Measurements from ENCODE around the gene NFYC. TPM values are rescaled to one million over a fixed set of nuclear protein-coding genes. Genes with fewer than 3 reads are reported as not detected.

NFYC gene
- polyA plus RNA-seq, 4 donors: 35.7 to 68.9 (median 42.6) TPM

DNA sequence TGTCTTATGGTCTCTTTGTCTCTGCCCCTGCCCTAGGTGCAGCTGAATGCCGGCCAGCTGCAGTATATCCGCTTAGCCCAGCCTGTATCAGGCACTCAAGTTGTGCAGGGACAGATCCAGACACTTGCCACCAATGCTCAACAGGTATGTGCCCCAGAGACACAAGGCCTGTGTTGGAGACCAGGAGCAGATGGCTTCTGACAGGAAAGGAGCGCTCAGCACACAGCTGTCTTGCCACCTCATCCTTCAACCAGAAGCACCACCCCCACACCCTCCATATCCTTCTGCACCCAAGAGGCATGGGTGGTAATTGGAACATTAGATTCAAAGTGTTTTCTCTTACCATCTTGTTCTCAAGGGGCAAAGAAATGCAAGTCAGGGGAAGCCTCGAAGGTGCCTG lies 75.1 kb downstream of the NFYC start:
- Histone ChIP-seq H3K27me3 (ENCODE audit: control insufficient read depth in 3 of 3, insufficient read depth in 3 of 3, low read length in 3 of 3) (no peaks in the 10 kb centered on the region), H3K4me1 (ENCODE audit: control insufficient read depth in 3 of 3, insufficient read depth in 2 of 3, low read depth in 1 of 3, low read length in 2 of 3) (no peaks in the 10 kb centered on the region), H3K9me3 (ENCODE audit: control insufficient read depth in 2 of 2, insufficient read depth in 1 of 2, low read depth in 1 of 2, low read length in 1 of 2) (no peaks in the 10 kb centered on the region), H3K27ac (ENCODE audit: low read depth in 1 of 3, low read length in 2 of 3) (no peak overlapping the region), H3K4me3 (ENCODE audit: low read depth in 1 of 3, low read length in 3 of 3) (no peak overlapping the region), H3K36me3 (ENCODE audit: control insufficient read depth in 3 of 3, insufficient read depth in 2 of 3, low read depth in 1 of 3, low read length in 3 of 3) (peaks cover 11 to 76% (median 45%) of the 10 kb centered on the region in 3 donors)
- DNase-seq (no peak), FAIRE-seq (no peak)
- WGBS, 3 donors: 90 to 97% (median 95%) methylated on average over 4 of the region's 4 CpGs

DNA sequence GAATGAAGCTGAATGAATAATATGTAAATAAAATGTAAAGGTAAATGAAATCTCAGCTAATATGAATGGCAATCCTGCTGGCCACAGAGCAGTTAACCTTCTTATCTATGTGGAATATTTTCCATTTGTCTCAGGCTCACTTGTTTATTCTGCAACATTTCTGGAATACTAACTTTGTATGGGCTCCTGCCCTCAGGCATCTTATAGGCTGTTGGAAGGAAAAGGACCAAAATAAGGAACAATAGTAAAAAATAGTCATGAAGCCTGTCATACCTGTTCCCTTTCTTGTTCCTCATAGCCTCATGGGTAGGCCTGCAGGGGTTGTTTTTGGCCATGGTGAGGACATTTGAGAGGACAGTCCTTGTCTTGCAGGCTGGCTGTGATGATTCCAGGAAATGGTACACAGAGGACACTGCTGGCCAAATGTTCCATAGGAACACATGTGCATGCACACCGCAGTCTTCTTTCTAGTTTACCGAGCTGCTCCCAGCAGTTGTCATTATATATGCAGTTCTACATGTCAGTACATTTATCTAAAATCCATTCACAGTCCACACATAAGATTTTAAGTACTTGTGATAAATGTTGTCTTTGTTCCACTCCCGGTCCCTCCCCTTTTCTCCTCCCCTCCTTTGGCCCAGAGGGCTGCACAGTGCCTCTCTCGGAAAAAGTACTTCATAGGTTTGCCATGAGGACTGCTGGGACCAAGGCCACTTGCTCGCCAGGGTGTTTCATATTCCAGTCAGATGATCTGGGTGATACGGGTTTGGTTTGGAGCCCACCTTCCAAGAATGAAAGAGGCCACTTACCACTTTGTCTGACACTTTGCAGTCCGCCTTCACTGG lies 76.9 kb downstream of the NFYC start:
- Histone ChIP-seq H3K27me3 (ENCODE audit: control insufficient read depth in 3 of 3, insufficient read depth in 3 of 3, low read length in 3 of 3) (no peaks in the 10 kb centered on the region), H3K9me3 (ENCODE audit: control insufficient read depth in 2 of 2, insufficient read depth in 1 of 2, low read depth in 1 of 2, low read length in 1 of 2) (no peaks in the 10 kb centered on the region), H3K4me1 (ENCODE audit: control insufficient read depth in 3 of 3, insufficient read depth in 2 of 3, low read depth in 1 of 3, low read length in 2 of 3) (no peaks in the 10 kb centered on the region), H3K36me3 (ENCODE audit: control insufficient read depth in 3 of 3, insufficient read depth in 2 of 3, low read depth in 1 of 3, low read length in 3 of 3) (peaks cover 11 to 74% (median 43%) of the 10 kb centered on the region in 3 donors), H3K4me3 (ENCODE audit: low read depth in 1 of 3, low read length in 3 of 3) (no peak overlapping the region), H3K27ac (ENCODE audit: low read depth in 1 of 3, low read length in 2 of 3) (no peak overlapping the region)
- 89 to 94% (median 93%) methylated on average over 7 of the region's 7 CpGs for WGBS, 3 donors
- DNase-seq (no peak), FAIRE-seq (no peak)

DNA sequence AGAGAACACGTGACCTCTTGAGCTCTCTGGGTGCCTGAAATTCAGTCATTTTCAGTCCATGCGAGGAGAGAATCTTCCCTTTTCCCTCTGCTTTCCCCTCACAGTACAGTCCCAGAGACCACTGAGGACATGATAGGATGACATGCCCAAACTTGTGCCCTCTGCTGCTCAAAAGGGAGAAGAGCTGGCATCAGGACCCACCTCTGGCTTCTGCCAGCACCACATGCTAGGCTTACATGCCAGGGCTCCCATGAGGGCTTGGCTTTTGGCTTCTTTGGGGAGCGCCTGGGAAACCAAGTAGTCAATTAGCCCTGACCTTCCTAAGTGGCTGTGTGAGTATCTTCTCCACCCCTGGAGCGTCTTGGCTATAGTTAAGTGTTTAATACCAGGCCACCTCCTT lies 78.3 kb downstream of the NFYC start:
- FAIRE-seq: no peak
- WGBS, 3 donors: 85 to 100% (median 91%) methylated on average over 4 of the region's 4 CpGs

DNA sequence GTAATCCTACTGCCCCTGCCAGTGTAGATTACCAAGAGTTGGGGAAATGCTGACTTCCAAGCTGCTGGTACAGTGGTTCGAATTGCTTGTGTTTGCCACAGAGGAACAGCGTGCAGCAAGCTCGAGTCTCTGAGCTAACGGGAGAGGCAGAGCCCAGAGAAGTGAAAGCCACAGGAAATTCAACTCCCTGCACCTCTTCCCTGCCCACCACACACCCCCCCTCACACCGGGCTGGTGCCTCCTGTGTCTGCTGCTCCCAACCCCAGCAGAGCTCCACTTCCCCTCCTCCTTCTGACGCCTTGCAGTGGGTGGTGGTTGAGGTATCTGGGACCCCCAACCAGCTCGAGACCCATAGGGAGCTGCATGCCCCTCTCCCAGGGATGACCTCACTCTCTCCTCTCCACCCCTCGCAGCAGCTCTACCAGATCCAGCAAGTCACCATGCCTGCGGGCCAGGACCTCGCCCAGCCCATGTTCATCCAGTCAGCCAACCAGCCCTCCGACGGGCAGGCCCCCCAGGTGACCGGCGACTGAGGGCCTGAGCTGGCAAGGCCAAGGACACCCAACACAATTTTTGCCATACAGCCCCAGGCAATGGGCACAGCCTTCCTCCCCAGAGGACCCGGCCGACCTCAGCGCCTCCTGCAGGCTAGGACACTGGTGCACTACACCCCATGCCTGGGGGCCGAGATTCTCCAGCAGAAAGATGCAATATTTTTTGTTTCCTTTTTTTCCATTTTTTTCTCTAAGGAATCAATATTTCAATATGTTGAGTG lies 79.0 kb downstream of the NFYC start:
- WGBS, 3 donors: 80 to 88% (median 86%) methylated on average over 18 of the region's 18 CpGs
- FAIRE-seq (no peak), DNase-seq (no peak)
- H3K27ac ChIP-seq (ENCODE audit: low read depth in 1 of 3, low read length in 2 of 3): no peak overlapping the region
- no peaks in the 10 kb centered on the region for H3K9me3 ChIP-seq (ENCODE audit: control insufficient read depth in 2 of 2, insufficient read depth in 1 of 2, low read depth in 1 of 2, low read length in 1 of 2)
- no peak overlapping the region for H3K4me3 ChIP-seq (ENCODE audit: low read depth in 1 of 3, low read length in 3 of 3)
- peaks cover 11 to 63% (median 34%) of the 10 kb centered on the region in 3 donors for H3K36me3 ChIP-seq (ENCODE audit: control insufficient read depth in 3 of 3, insufficient read depth in 2 of 3, low read depth in 1 of 3, low read length in 3 of 3)
- no peaks in the 10 kb centered on the region for H3K27me3 ChIP-seq (ENCODE audit: control insufficient read depth in 3 of 3, insufficient read depth in 3 of 3, low read length in 3 of 3)
- no peaks in the 10 kb centered on the region for H3K4me1 ChIP-seq (ENCODE audit: control insufficient read depth in 3 of 3, insufficient read depth in 2 of 3, low read depth in 1 of 3, low read length in 2 of 3)

More for the DNA sequence above, 78.3 kb downstream of the NFYC start:
- Histone ChIP-seq H3K27me3 (ENCODE audit: control insufficient read depth in 3 of 3, insufficient read depth in 3 of 3, low read length in 3 of 3) (no peaks in the 10 kb centered on the region), H3K4me1 (ENCODE audit: control insufficient read depth in 3 of 3, insufficient read depth in 2 of 3, low read depth in 1 of 3, low read length in 2 of 3) (no peaks in the 10 kb centered on the region), H3K9me3 (ENCODE audit: control insufficient read depth in 2 of 2, insufficient read depth in 1 of 2, low read depth in 1 of 2, low read length in 1 of 2) (no peaks in the 10 kb centered on the region), H3K36me3 (ENCODE audit: control insufficient read depth in 3 of 3, insufficient read depth in 2 of 3, low read depth in 1 of 3, low read length in 3 of 3) (peaks cover 11 to 68% (median 36%) of the 10 kb centered on the region in 3 donors), H3K4me3 (ENCODE audit: low read depth in 1 of 3, low read length in 3 of 3) (no peak overlapping the region), H3K27ac (ENCODE audit: low read depth in 1 of 3, low read length in 2 of 3) (no peak overlapping the region)
- no peak for DNase-seq

DNA sequence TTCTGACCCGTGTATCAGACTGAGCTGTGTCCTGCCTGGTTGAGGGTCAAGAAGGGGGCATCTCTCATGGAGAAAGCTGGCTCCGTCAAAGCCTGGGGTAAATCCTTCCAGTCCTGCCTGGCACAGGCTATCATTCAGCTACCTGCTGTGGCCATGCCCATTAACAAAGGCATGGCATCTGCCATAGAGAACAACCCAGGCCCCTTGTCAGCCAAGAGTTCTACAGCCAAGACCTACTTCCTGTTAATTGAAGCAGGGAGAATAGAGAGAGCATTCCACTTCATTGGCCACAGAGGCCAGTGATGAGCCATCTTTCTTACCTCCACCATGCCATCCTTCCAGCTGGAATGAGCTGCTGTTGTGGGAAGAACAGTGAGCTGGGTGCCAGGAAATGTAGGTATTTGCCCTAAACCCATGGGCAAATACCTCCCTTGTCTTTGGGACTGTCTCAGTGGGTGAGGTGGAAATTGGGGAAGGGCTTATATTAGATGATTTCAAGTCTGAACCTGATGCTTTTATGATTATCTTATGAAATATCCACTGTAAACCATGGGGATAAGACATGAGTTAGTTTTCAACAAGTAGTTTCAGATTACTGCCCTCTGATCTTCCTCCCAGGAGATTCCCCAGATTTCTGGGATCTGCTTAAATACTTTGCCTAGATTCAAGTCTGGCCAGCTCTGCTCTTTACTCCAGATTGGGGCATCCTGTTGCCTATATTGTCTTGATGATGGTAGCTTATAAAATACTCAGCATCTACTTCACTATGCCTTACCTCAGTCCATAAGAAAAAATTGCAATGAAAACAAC lies 80.8 kb downstream of the NFYC start:
- no peak overlapping the region for H3K27ac ChIP-seq (ENCODE audit: low read depth in 1 of 3, low read length in 2 of 3)
- WGBS, 3 donors: 81 to 92% (median 87%) methylated on average over 2 of the region's 2 CpGs
- no peaks in the 10 kb centered on the region for H3K27me3 ChIP-seq (ENCODE audit: control insufficient read depth in 3 of 3, insufficient read depth in 3 of 3, low read length in 3 of 3)
- H3K4me3 ChIP-seq (ENCODE audit: low read depth in 1 of 3, low read length in 3 of 3): no peak overlapping the region
- H3K36me3 ChIP-seq (ENCODE audit: control insufficient read depth in 3 of 3, insufficient read depth in 2 of 3, low read depth in 1 of 3, low read length in 3 of 3): peaks cover 11 to 53% (median 21%) of the 10 kb centered on the region in 3 donors
- FAIRE-seq (no peak), DNase-seq (no peak)
- peaks cover 0 to 6% of the 10 kb centered on the region in 2 donors for H3K9me3 ChIP-seq (ENCODE audit: control insufficient read depth in 2 of 2, insufficient read depth in 1 of 2, low read depth in 1 of 2, low read length in 1 of 2)
- H3K4me1 ChIP-seq (ENCODE audit: control insufficient read depth in 3 of 3, insufficient read depth in 2 of 3, low read depth in 1 of 3, low read length in 2 of 3): no peaks in the 10 kb centered on the region

DNA sequence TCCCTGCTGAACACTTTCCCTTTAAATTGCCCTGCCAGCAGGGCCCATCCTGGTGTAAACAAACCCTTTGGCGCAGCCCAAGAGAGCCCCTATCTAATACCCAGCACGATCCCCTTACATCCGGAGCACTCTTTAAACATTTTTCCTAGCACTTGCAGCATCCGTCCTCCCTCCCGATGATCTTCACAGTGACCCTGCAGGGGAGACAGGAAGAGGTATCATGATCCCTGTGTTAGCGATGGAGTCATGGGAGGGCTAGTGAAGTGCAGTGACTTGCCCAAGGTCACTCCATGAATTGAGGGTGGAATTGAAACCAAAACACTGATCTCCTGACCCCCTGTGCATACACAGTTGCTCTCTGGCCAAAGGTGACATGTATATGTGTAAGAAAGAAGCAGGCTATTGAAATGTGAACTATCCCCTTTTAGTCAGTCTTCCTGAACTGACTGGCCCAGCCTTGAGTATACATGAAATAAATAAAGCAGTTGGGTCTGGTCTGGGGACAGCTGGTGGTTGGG lies 82.3 kb downstream of the NFYC start:
- H3K27ac ChIP-seq (ENCODE audit: low read depth in 1 of 3, low read length in 2 of 3): peak overlapping the region in 1 of 3 donors; percentile 17
- FAIRE-seq: no peak

DNA sequence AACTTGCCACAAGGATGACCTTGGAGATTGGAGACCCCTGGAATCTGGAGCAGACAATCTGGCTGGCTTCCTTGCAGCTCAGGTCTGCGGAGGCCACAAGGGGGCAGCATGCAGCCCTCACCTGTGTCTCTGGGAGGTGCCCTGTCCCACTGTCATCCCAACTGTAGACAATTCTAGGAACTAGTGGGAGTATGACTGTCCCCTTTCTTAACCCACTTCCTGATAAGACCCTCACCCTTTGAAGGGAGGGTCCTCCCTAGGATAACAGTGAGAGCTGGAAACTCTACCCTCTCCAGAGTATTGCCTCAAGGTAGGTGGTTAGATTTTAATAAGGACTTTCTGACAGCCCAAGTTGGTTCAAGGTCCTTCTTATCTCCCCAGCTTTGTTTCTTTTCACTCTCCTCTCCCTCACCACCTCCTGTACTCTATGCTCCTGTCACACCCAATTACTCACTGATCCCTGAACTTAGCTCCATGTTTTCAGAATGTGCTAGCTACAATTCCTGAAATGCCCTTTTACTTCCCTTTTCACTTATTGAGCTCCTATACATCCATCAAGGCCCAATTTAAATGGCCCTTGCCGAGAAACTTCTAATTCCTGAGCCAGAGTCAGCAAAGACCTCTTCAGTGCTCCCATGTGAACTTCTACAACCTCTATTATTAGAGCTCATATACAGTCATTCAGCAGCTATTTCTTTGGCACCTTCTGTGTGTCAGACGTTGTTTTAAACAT lies 82.9 kb downstream of the NFYC start:
- peak overlapping the region in 1 of 3 donors; percentile 17 for H3K27ac ChIP-seq (ENCODE audit: low read depth in 1 of 3, low read length in 2 of 3)
- H3K4me3 ChIP-seq (ENCODE audit: low read depth in 1 of 3, low read length in 3 of 3): no peak overlapping the region
- FAIRE-seq: no peak
- H3K4me1 ChIP-seq (ENCODE audit: control insufficient read depth in 3 of 3, insufficient read depth in 2 of 3, low read depth in 1 of 3, low read length in 2 of 3): no peaks in the 10 kb centered on the region
- DNase-seq: peak; percentile 66 to 74
- no peaks in the 10 kb centered on the region for H3K27me3 ChIP-seq (ENCODE audit: control insufficient read depth in 3 of 3, insufficient read depth in 3 of 3, low read length in 3 of 3)
- peaks cover 0 to 6% of the 10 kb centered on the region in 2 donors for H3K9me3 ChIP-seq (ENCODE audit: control insufficient read depth in 2 of 2, insufficient read depth in 1 of 2, low read depth in 1 of 2, low read length in 1 of 2)
- 32 to 39% (median 33%) methylated on average over 3 of the region's 3 CpGs for WGBS, 3 donors
- peaks cover 7 to 36% (median 16%) of the 10 kb centered on the region in 3 donors for H3K36me3 ChIP-seq (ENCODE audit: control insufficient read depth in 3 of 3, insufficient read depth in 2 of 3, low read depth in 1 of 3, low read length in 3 of 3)

More for the DNA sequence above, 82.3 kb downstream of the NFYC start:
- 52 to 62% (median 61%) methylated on average over 6 of the region's 6 CpGs for WGBS, 3 donors
- peaks cover 0 to 6% of the 10 kb centered on the region in 2 donors for H3K9me3 ChIP-seq (ENCODE audit: control insufficient read depth in 2 of 2, insufficient read depth in 1 of 2, low read depth in 1 of 2, low read length in 1 of 2)
- DNase-seq: no peak
- peaks cover 7 to 42% (median 16%) of the 10 kb centered on the region in 3 donors for H3K36me3 ChIP-seq (ENCODE audit: control insufficient read depth in 3 of 3, insufficient read depth in 2 of 3, low read depth in 1 of 3, low read length in 3 of 3)
- H3K27me3 ChIP-seq (ENCODE audit: control insufficient read depth in 3 of 3, insufficient read depth in 3 of 3, low read length in 3 of 3): no peaks in the 10 kb centered on the region
- H3K4me1 ChIP-seq (ENCODE audit: control insufficient read depth in 3 of 3, insufficient read depth in 2 of 3, low read depth in 1 of 3, low read length in 2 of 3): no peaks in the 10 kb centered on the region
- H3K4me3 ChIP-seq (ENCODE audit: low read depth in 1 of 3, low read length in 3 of 3): no peak overlapping the region
